ENCODE data around the gene GIPC3. TPM values are rescaled to one million over a fixed set of nuclear protein-coding genes. Genes with fewer than 3 reads are reported as not detected.

GIPC3 gene
- polyA plus RNA-seq, 1 of the 3 experiments (the other 2 are of a cell fraction), result 0.20 TPM

DNA sequence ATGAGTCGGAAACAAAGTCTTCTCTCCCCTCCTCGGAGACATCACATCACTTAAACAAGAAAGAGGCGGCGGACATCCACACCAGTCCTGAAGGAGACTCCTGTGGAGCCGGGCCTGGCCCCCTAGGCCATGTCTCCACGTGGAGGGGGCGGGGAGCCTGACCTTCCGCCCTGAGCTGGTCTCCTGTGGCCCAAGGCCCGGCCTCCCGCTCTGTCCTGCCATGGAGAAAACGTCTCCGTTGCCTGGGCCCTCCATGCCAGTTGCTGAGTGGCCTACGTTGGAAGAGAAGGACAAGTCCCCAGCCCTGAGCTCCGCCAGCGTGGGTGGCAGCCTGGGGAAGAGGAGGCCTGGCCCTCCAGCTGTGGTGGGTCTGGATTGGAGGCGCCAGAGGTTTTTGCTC is 46.8 kb downstream of the GIPC3 start:
- Histone ChIP-seq H2AFZ (ENCODE audit: low read depth) (no peak overlapping the region), H3K4me3 (ENCODE audit: low read depth in 2 of 2, low read length in 1 of 2) (no peak overlapping the region), H4K20me1 (ENCODE audit: insufficient read depth) (no peaks in the 10 kb centered on the region), H3K36me3 (replicated peaks in 1 of 2; ENCODE audit: control insufficient read depth in 1 of 2, insufficient read depth in 2 of 2, low read length in 1 of 2) (peaks cover 0 to 13% of the 10 kb centered on the region in 2 experiments), H3K27me3 (ENCODE audit: insufficient read depth) (no peaks in the 10 kb centered on the region), H3F3A (replicated peaks; ENCODE audit: insufficient read depth) (peaks cover 8% of the 10 kb centered on the region), H3K9me2 (no peaks in the 10 kb centered on the region), H3K4me2 (no peak overlapping the region), H3K9me3 (no peaks in the 10 kb centered on the region), H3K4me1 (ENCODE audit: control insufficient read depth in 1 of 2, insufficient read depth in 2 of 2, low read depth in 1 of 2, low read length in 1 of 2) (peaks cover 0 to 3% of the 10 kb centered on the region in 2 experiments; a peak in 1 of 4 replicates), H3K27ac (ENCODE audit: low read depth in 2 of 2, low read length in 1 of 2) (no peak overlapping the region), H3K79me2 (ENCODE audit: insufficient read depth) (no peaks in the 10 kb centered on the region), H3K9ac (no peak overlapping the region)
- ChIA-PET CTCF (interaction anchor here (1.0 to 1.6 kb wide), 2 partner anchors 34 to 74 kb away, joined by 3 read pairs; no protein-coding TSS in a partner anchor), POLR2A (no interaction called here)
- 93% methylated on average over 3 of the region's 16 CpGs for WGBS (ENCODE audit: low lambda C conversion rate)
- TF ChIP-seq SIN3A (IDR thresholded peaks at IDR 0.05; ENCODE audit: borderline replicate concordance, low read depth, low read length), result no peak
- no peak for TF ChIP-seq EZH2phosphoT487 (IDR thresholded peaks at IDR 0.05; ENCODE audit: borderline replicate concordance, low read depth)
- TF ChIP-seq SMC3 (IDR thresholded peaks at IDR 0.05; ENCODE audit: low read depth, low read length), result no peak
- TF ChIP-seq RCOR1 (IDR thresholded peaks at IDR 0.05; ENCODE audit: low read length), result no peak
- no peak for TF ChIP-seq FOXJ3 (CRISPR knock-in tag; IDR thresholded peaks at IDR 0.05)
- TF ChIP-seq, protein P1, sequence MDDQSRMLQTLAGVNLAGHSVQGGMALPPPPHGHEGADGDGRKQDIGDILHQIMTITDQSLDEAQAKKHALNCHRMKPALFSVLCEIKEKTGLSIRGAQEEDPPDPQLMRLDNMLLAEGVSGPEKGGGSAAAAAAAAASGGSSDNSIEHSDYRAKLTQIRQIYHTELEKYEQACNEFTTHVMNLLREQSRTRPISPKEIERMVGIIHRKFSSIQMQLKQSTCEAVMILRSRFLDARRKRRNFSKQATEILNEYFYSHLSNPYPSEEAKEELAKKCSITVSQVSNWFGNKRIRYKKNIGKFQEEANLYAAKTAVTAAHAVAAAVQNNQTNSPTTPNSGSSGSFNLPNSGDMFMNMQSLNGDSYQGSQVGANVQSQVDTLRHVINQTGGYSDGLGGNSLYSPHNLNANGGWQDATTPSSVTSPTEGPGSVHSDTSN (IDR thresholded peaks at IDR 0.05), result no peak
- no peak for TF ChIP-seq RXRA (IDR thresholded peaks at IDR 0.05; ENCODE audit: borderline replicate concordance, low read depth)
- TF ChIP-seq, protein P2, sequence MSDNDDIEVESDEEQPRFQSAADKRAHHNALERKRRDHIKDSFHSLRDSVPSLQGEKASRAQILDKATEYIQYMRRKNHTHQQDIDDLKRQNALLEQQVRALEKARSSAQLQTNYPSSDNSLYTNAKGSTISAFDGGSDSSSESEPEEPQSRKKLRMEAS (IDR thresholded peaks at IDR 0.05; ENCODE audit: low read depth), result no peak
- TF ChIP-seq, protein P3, sequence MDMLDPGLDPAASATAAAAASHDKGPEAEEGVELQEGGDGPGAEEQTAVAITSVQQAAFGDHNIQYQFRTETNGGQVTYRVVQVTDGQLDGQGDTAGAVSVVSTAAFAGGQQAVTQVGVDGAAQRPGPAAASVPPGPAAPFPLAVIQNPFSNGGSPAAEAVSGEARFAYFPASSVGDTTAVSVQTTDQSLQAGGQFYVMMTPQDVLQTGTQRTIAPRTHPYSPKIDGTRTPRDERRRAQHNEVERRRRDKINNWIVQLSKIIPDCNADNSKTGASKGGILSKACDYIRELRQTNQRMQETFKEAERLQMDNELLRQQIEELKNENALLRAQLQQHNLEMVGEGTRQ (IDR thresholded peaks at IDR 0.05; ENCODE audit: borderline replicate concordance, low read depth, low read length), result no peak
- TF ChIP-seq POLR2AphosphoS5 (IDR thresholded peaks at IDR 0.05; ENCODE audit: low read depth, low read length), result no peak
- no peak for TF ChIP-seq RFX5 (IDR thresholded peaks at IDR 0.05; ENCODE audit: low read length)
- no peak for TF ChIP-seq YY1 (IDR thresholded peaks at IDR 0.05; ENCODE audit: low read depth)
- TF ChIP-seq TAF1 (IDR thresholded peaks at IDR 0.05; ENCODE audit: borderline replicate concordance, low read depth, low read length), result no peak
- DNase-seq, result no peak

- Histone ChIP-seq H3F3A (replicated peaks; ENCODE audit: insufficient read depth) (peaks cover 3% of the 10 kb centered on the region), H3K9ac (no peak overlapping the region), H4K20me1 (ENCODE audit: insufficient read depth) (no peaks in the 10 kb centered on the region), H3K4me1 (ENCODE audit: control insufficient read depth in 1 of 2, insufficient read depth in 2 of 2, low read depth in 1 of 2, low read length in 1 of 2) (no peaks in the 10 kb centered on the region), H3K9me2 (no peaks in the 10 kb centered on the region), H3K4me3 (ENCODE audit: low read depth in 2 of 2, low read length in 1 of 2) (no peak overlapping the region), H3K27me3 (ENCODE audit: insufficient read depth) (no peaks in the 10 kb centered on the region), H3K27ac (ENCODE audit: low read depth in 2 of 2, low read length in 1 of 2) (no peak overlapping the region), H3K36me3 (replicated peaks in 1 of 2; ENCODE audit: control insufficient read depth in 1 of 2, insufficient read depth in 2 of 2, low read length in 1 of 2) (peaks cover 0 to 15% of the 10 kb centered on the region in 2 experiments), H3K4me2 (no peak overlapping the region), H3K9me3 (no peaks in the 10 kb centered on the region), H3K79me2 (ENCODE audit: insufficient read depth) (no peaks in the 10 kb centered on the region), H2AFZ (ENCODE audit: low read depth) (no peak overlapping the region)
- CTCF ChIA-PET, result interaction anchor here (1.0 to 1.6 kb wide), 3 partner anchors 11 to 75 kb away, joined by 3 to 4 read pairs (median 3); no protein-coding TSS in a partner anchor
- POLR2A ChIA-PET, result no interaction called here
- 90% methylated on average over 31 of the region's 50 CpGs for WGBS (ENCODE audit: low lambda C conversion rate)
- TF ChIP-seq RXRA (IDR thresholded peaks at IDR 0.05; ENCODE audit: borderline replicate concordance, low read depth), result no peak
- TF ChIP-seq USF1 (IDR thresholded peaks at IDR 0.05; ENCODE audit: borderline replicate concordance, low read depth), result no peak
- no peak for DNase-seq
Observed at GRCh38 chr19:3632739-3633558, 47.7 kb downstream of the GIPC3 start.

All from SK-N-SH (cell line).